NCI-H2171 (cell line): ENCODE data around the gene IL18R1.
"Not testable (repeated sequence)": the region's sequence is repeated elsewhere in the genome, so short reads cannot be mapped to it uniquely, and the experiment has no call there.

Source experiments
- DNase-seq: peaks from one replicate; lab custom pipeline; 2025; lab: John Stamatoyannopoulos, UW

The IL18R1 gene, protein sequence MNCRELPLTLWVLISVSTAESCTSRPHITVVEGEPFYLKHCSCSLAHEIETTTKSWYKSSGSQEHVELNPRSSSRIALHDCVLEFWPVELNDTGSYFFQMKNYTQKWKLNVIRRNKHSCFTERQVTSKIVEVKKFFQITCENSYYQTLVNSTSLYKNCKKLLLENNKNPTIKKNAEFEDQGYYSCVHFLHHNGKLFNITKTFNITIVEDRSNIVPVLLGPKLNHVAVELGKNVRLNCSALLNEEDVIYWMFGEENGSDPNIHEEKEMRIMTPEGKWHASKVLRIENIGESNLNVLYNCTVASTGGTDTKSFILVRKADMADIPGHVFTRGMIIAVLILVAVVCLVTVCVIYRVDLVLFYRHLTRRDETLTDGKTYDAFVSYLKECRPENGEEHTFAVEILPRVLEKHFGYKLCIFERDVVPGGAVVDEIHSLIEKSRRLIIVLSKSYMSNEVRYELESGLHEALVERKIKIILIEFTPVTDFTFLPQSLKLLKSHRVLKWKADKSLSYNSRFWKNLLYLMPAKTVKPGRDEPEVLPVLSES

DNA sequence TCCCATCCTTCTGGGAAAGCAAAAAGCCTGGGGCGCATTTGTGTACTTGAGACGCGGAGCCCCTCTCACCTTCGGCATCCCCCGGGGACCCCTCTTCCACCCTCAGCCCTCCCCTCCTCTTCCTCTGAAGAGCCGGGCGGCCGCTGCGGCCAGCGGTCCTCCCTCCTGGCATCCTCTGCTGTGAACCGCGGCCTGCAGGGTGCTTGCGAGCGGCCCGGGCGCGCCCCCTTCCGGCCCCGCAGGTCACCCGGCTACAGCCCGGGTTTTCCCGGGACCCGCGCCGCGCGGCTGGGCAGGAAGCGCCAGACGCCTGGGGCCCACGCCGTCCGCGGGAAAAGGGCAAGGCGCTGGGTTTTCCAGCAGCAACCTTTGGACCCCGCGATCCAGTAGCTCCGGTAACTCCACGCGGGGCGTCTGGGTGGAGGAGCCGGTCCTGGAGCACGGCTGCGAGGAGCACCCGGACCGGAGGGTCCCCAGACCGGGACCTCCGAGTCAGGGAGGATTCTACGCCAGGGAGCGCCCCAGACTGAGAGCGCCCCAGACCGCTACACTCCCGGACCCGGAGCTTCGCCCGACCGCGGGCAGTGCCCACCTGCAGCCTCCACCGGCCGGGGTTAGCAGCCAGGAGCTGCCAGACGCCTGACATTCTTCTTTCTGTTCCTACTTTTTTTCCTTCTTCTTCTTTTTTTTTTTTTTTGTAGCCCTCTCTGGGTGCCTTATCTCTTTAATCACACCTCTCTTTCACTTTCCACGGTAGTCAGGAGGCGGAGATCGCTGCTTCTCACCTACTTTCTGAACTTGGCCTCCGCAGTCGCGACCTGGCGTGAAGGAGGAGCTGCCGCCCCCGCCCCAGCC, at the start of gene IL18R1:
Gene IL18R1, plus strand, starts transcription at position 271 of the 855 bp plus-strand sequence. CDS start 6,865 bp downstream, outside the sequence.
- DNase-seq, result peak; percentile 20

DNA sequence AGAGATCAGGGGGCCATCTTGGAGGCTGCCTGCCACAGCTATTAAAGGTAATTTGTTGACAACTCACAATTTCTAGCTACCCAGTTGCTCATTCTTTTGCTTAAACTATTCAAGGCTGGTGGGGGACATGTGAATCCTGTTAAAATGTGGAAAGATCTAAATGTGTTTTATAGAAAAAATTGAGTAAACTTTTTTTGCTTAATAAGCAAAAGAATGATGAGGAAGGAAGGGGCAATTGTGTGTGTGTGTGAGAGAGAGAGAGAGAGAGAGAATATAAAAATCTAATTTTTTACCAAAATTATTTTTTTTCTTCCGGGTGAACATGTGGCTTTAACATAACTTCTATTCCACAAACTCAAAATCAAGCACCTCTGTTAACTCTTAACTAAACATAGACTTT, 49.5 kb upstream of the IL18R1 start:
- DNase-seq, result no peak

DNA sequence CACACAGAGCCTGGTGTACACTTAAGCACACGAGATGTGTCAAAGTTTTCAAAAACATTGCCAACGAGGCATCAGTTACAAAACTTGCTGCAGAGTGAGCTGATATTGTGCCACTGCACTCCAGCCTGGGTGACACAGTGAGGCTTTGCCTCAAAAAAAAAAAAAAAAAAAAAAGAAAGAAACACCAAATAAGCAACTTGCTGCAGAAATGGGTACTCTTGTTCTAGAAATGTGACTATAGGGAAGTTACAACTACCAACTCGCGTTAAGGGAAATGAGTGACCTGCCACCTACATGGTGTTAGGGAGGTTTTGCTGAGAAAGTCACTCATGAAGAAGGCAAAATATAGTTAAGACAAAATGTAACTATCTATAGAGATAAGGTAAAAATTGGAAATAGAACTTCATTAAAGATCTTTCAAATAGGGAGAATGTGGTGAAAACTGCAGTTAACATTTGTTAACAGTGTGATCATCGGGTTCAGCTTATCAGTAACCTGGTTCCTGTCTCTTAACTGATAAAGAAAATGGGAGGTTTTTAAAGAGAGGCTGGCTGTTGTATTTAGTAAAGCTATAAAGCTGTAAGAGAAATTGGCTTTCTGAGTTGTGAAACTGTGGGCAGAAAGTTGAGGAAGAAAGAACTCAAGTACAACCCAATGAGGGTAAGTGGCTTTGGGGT, 44.5 kb upstream of the IL18R1 start, which contains the start of gene IL1RL1:
Gene IL1RL1, plus strand, starts transcription at position 600 of the 677 bp plus-strand sequence. CDS start 26,702 bp downstream, outside the sequence.
- DNase-seq, result no peak

DNA sequence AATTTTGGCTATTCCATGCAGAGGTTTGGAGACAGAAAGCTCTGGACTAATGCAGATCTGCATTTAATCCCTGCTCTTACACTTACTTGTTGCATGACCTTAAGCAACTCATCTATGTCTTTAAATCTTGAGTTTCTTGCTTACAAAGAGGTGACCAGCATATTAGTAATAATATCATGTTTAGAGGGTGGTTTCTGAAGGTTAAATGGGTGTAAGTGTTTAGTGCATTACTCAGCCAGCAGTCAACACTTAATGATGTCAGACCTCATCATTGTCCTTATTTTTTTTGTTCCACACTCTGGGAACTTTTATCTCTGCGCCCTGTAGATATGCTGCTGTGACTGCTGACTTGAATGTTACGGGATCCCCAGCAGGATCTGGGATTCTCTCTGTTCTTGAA, 42.6 kb upstream of the IL18R1 start:
- DNase-seq, result no peak

DNA sequence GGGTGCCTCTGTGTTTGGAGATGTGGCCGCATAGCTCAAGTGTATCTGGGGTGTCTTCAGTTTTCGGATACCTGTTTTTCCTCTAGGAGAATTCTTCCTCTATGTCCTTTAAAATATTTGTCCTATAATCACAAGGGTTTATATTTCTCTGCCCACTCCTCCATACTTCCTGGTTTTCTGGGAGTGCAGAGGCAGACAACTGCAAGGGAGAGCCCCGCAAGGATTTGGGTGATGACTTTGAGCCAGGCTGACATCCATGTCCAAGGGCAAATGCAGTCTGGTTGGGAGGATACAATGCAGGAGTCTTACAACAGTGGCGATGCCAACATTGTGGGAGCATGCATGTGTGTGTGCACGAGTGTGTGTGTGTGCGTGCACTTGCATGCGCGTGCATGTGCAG, 42.1 kb upstream of the IL18R1 start:
- DNase-seq, result no peak

DNA sequence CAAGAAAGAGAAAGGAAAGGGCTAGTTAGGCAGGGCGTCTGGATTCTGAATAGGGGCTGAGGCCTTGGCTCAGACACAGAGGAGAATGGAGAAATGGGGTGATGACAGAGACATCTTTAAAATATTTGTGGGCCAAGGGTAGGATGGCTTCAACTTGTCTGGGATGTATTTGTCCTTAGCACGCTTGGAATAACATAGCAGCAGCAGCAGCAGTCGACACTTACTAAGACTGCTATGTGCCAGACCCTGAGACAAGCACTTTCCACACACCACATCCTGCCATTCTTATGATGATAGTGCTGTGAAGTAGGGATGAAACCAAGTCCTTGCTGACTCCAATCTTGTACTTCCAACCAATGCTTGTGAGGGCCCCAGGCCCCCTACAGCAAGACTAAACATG, 41.6 kb upstream of the IL18R1 start:
- no peak for DNase-seq

DNA sequence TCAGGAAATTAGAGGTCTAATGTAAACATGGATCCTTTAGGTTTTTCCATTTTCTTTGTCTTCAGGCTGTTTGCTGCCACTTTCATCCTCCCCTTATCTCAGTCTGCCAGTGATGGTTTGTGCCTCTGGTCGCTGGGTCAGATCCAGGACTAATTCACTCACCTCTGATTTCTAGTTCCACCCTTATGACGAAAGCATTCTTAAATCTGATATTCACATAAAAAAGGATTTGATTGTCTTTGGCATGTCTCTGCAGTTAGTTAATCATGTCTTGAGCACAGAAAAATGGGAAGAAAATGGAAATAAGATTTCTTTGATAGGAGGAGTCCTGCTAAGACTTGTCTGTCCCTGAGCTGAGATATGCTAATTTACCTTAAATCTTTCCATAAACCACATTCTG, 39.7 kb upstream of the IL18R1 start:
- no peak for DNase-seq

DNA sequence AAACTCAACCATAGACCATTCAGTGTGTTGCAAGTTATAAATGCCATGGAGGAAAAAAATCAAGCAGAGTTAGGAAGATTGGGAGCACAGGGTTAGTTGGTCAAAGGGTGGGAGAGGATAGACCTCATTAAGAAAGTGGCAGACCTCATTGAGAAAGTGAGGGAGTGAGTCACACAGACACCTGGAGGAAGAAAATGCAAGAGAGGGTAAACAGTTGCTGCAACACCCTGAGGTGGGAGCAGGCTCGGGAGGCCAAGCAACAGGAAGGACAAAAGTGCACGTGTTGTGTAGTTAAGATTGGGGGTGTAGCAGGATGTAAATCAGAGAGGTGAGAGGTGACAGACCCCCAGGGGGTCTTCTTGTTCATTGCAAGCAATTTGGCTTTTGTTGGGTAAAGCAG, 37.9 kb upstream of the IL18R1 start:
- DNase-seq, result no peak

DNA sequence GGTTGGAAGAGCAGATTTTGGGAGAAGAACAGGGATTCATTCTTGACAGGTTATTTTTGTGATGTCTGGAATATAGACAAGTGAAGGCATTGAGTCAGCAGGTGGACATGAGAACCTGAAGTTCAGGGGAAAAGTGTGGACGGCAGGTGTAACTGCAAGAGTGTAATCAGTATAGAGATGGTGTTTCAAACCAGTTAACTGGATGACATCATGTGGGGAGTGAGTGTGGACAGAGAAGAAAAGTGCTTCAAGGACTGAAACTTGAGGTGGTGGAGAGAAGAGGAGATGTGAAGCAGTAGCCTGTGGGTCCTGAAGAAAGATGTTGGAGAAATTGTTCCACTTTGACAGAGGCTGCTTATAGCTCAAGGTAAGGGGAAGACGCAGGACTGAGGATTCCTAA, 37.2 kb upstream of the IL18R1 start:
- DNase-seq, result no peak

DNA sequence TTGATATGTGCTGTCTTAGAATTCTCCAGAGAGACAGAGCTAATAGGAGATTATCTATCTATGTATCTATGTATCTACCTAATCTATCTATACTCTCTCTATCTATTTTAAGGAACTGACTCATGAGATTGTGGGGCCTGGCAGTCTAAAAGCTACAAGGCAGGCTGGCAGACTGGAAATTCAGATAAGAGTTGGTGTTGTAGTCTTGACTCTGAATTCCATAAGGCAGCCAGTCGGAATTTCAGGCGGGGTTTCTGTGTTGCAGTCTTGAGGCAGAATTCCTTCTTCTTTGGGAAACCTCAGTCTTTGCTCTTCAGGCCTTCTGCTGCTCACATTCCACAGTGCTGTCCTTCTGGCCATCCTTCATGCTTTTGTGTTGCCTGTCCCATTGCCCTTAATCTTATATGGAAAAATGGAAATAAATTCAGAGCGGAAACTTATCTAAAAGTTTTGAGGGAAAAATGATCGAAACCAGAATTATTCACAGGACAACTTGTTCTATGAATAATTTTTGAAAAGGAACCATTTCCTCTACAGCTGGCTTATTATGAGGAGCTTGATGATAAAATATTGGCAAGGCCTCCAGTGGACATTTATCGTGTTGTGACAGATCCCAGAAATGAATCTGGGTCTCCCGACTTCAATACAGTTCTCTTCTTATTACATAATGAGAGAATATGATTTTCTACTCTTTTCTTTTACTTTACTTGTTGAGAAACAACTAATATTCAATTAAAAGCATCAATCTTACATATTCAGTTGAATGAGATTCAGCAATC, 33.5 kb upstream of the IL18R1 start:
- no peak for DNase-seq

DNA sequence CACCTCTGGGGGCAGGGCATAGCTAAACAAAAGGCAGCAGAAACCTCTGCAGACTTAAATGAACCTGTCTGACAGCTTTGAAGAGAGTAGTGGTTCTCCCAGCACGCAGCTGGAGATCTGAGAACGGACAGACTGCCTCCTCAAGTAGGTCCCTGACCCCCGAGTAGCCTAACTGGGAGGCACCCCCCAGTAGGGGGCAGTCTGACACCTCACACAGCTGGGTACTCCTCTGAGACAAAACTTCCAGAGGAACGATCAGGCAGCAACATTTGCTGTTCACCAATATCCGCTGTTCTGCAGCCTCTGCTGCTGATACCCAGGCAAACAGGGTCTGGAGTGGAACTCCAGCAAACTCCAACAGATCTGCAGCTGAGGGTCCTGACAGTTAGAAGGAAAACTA, 30.7 kb upstream of the IL18R1 start:
- DNase-seq, result not testable (repeated sequence)

DNA sequence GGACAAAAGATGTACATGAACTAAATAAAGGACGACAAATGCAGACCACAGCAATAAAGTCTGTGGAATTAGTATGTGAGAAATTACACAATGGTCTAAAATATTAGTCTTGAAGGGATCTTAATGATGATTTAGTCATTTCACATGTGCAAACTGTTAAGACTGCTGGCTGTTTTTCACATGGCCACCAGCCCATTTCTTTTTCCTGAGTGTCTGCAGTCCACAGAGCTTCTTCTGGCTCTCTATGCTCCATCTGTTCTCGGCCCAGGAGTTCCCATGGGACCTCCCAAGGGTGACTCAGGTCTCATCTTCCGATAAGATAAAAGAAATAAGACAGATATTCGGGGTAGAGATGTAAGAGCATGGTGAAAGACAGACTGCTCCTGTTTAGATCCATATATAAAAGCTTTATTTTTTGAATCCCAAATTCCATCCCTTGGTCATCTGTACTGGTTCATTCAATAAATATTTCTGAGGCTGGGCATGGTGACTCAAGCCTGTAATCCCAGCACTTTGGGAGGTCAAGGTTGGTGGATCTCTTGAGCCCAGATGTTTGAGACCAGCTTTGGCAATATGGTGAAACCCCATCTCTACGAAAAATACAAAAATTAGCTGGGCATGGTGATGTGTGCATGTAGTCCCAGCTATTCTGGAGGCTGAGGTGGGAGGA, 24.1 kb upstream of the IL18R1 start:
- no peak for DNase-seq

DNA sequence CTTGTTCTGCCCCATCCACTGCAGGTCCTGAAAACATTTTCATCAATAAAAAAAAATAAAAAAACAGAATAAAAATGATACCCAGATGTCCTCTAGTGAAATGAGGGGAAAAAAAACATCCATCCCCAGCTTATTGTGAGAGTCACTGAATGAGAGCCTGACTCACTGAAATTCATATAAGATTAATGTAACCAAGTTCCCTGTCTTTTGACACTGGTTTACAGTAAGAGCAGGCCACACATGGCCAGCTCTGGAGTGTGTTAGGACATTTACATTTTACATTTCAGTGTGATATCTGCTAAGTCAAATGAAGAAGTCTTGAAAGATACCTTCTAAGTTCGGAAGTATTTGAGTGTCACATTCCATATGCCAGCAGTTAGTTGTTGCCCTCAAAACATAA, 21.1 kb upstream of the IL18R1 start:
- no peak for DNase-seq

DNA sequence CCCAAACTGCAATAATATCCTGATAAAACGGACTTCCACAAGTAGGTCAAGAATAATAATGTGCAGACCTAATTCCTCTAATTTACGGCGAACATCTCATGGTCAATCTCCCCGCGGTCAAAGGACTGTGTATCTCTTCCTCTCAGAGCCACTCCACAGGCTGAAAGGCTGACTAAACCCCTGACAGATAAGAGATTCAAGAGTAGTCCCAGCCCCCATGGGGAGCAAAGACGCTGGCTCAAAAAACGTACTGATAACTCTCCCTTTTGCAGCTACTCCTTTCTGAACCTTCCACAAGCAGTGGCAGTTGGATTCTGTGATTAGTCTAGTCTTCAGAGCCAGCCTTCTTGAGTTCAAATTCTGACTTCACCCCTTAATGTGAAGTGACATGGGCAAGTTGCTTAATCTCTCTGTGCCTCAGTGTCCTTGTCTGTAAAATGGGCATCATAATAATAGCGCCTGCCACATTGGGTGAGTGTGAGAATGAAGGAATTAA, 19.7 kb upstream of the IL18R1 start:
- no peak for DNase-seq

DNA sequence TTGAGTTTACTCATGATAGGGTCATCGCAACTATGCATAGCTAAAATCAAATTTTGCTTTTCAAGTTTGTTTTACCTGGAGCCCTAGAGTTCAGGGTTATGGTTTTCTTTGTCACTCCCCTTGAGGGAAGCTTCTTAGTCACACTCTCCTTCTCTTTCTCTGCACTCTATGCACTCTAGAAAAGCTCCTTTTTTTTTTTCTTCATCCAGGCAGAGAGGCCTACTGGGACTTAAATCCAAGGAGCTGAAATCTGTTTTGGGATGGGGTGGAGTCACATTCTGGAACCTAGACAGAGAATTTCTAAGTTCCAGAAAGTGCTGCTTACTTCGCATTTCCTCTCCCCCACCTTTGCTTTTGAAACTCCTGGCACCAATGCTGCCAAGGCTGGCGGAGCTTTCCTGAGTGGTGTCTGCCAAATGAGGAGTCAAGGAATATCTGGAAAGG, 19.1 kb upstream of the IL18R1 start:
- DNase-seq, result no peak

DNA sequence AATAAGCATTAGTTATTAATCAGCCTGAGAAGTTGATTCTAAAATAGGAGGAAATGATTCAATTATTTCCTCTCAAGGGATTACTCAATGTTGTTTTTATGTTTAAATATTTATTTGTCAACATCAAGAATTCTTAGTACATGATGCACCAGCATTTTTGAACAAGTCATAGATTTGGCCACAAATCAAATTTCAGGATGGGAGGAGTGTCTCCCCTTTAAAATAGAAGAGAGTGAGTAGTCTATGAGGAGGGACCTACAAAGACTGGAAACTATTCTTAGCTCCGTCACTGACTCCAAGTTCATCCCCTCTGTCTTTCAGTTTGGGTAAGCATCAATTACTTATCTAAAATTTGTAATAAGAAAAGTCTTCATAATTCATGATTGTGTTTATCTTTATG, 18.6 kb upstream of the IL18R1 start:
- no peak for DNase-seq

DNA sequence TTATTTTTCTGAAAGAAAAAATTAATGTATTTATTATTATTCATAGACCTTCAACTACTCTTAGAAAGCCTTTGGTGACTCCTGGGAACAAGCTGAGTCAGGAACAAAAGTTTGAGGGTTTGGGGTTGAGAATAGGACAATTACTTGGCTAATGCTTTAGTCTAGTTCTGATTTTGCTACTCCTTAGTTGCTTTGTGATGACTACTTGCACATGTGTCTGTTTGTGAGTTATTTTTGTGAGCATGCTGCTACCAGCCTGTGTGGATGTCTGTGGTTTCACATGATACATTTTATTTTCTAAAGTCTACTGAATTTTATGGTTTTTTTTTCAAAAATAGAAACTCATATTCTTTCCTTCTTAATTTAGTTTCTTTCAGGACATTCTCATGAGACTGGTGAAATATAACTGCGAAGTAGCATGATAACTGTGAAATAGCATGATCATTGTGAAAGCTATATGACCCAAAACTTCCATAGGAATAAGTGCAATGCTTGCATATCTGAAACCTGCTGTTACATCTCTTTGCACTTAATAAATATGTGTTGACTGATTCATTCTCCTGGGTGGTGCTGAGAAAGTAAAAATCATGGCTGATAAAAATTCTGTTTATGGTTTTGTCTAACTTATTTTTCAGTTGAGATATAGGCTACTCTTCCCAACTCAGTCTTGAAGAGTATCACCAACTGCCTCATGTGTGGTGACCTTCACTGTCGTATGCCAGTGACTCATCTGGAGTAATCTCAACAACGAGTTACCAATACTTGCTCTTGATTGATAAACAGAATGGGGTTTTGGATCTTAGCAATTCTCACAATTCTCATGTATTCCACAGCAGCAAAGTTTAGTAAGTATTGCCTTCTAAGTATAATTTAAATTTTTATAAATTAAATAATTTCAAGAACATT, 17.9 kb upstream of the IL18R1 start:
- DNase-seq, result no peak

DNA sequence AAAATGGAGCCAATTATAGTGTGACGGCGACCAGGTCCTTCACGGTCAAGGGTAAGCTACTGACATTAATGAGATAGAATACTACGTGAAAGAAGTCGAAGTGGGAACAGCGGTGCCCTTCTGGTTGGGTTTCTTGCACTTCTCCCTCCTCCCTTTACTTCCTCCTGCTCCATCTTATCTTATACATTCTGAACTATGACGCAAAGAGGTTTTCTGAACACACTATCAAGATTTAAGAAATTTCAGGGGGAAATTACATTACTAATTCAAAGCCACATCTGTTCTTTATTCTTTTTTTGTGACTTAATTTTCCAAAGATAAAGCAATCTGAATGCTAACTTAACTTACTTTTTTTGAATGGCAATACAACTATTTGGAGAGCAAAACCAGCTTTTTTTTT, 14.8 kb upstream of the IL18R1 start:
- no peak for DNase-seq

DNA sequence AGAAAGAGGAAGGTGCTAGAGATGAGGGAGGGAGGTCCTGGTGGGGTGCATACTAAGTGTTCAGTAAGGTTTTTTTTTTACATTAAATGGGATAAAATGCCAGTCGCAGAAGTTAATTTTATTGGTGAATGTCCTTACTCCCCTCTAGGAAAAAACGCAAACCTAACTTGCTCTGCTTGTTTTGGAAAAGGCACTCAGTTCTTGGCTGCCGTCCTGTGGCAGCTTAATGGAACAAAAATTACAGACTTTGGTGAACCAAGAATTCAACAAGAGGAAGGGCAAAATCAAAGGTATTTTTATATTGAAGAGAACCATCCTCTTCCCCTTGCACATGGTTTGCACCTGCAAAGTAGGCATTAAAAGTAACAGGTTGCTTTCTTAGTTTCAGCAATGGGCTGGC, 12.7 kb upstream of the IL18R1 start:
- no peak for DNase-seq

DNA sequence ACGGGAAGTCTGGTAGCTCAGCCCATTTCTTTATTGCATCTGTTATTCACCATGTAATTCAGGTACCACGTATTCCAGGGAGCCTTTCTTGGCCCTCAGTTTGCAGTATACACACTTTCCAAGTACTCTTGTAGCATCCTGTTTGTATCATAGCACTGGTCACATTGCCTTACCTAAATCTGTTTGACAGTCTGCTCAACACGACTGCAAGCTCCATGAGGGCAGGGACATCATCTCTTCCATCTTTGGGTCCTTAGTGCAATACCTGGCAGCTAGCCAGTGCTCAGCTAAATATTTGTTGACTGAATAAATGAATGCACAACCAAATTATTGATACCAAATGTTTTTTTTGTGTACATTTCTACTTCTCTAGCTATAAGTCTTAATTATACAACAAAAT, 11.2 kb upstream of the IL18R1 start:
- DNase-seq, result no peak
